COR-L47 (cell line): Measurements from ENCODE around the gene PLLP.
"Not testable (repeated sequence)": the region's sequence is repeated elsewhere in the genome, so short reads cannot be mapped to it uniquely, and the experiment has no call there.

ENCODE experiments used
- DNase-seq: peaks from one replicate; lab custom pipeline; 2025; lab: John Stamatoyannopoulos, UW

PLLP gene

GRCh38 chr16:57273359-57273758, 11.1 kb downstream of the PLLP start:
- no peak for DNase-seq

- no peak for DNase-seq
Observed at GRCh38 chr16:57271867-57272495, 12.5 kb downstream of the PLLP start.

- no peak for DNase-seq
Observed at GRCh38 chr16:57271063-57271345, 13.5 kb downstream of the PLLP start.

GRCh38 chr16:57270221-57271062, 14.0 kb downstream of the PLLP start:
- no peak for DNase-seq

GRCh38 chr16:57268804-57269800, 15.4 kb downstream of the PLLP start:
- no peak for DNase-seq

- not testable (repeated sequence) for DNase-seq
Observed at GRCh38 chr16:57267343-57267742, 17.1 kb downstream of the PLLP start.

GRCh38 chr16:57266531-57267260, 17.8 kb downstream of the PLLP start:
- DNase-seq = no peak

- no peak for DNase-seq
Observed at GRCh38 chr16:57265850-57266530, 18.5 kb downstream of the PLLP start.

GRCh38 chr16:57264950-57265371, 19.5 kb downstream of the PLLP start:
- DNase-seq = peak; percentile 66

- DNase-seq = no peak
Observed at GRCh38 chr16:57264381-57264780, 20.1 kb downstream of the PLLP start.

GRCh38 chr16:57263541-57264351, 20.7 kb downstream of the PLLP start:
- no peak for DNase-seq

- no peak for DNase-seq
Observed at GRCh38 chr16:57262841-57263540, 21.5 kb downstream of the PLLP start.

GRCh38 chr16:57261806-57262205, 22.7 kb downstream of the PLLP start:
- DNase-seq = no peak

GRCh38 chr16:57260294-57260929, 24.1 kb downstream of the PLLP start:
- no peak for DNase-seq

- DNase-seq = no peak
Observed at GRCh38 chr16:57258910-57259475, 25.5 kb downstream of the PLLP start.

GRCh38 chr16:57258226-57258909, 26.1 kb downstream of the PLLP start:
- DNase-seq = no peak

- DNase-seq = no peak
Observed at GRCh38 chr16:57257455-57258070, 26.9 kb downstream of the PLLP start.
